ENCODE measurements around the gene TLR10. TPM values are rescaled to one million over a fixed set of nuclear protein-coding genes. Genes with fewer than 3 reads are reported as not detected.

The TLR10 gene
- total RNA-seq, 1 experiment from 2014 or later = 0.30 TPM

- TF ChIP-seq, protein P1, sequence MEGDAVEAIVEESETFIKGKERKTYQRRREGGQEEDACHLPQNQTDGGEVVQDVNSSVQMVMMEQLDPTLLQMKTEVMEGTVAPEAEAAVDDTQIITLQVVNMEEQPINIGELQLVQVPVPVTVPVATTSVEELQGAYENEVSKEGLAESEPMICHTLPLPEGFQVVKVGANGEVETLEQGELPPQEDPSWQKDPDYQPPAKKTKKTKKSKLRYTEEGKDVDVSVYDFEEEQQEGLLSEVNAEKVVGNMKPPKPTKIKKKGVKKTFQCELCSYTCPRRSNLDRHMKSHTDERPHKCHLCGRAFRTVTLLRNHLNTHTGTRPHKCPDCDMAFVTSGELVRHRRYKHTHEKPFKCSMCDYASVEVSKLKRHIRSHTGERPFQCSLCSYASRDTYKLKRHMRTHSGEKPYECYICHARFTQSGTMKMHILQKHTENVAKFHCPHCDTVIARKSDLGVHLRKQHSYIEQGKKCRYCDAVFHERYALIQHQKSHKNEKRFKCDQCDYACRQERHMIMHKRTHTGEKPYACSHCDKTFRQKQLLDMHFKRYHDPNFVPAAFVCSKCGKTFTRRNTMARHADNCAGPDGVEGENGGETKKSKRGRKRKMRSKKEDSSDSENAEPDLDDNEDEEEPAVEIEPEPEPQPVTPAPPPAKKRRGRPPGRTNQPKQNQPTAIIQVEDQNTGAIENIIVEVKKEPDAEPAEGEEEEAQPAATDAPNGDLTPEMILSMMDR (IDR thresholded peaks at IDR 0.05 in 2 of 3, conservative IDR thresholded peaks at IDR 0.05 in 1 of 3; ENCODE audit: borderline replicate concordance in 1 of 3, insufficient read depth in 1 of 3, low read depth in 2 of 3, low read length in 2 of 3) = no peak
- TF ChIP-seq CEBPB (IDR thresholded peaks at IDR 0.05; ENCODE audit: low read depth) = no peak
- TF ChIP-seq POLR2AphosphoS5 (IDR thresholded peaks at IDR 0.05; ENCODE audit: low read depth, low read length) = no peak
- no peak for TF ChIP-seq RAD21 (IDR thresholded peaks at IDR 0.05; ENCODE audit: low read depth)
- no peak for TF ChIP-seq EZH2 (IDR thresholded peaks at IDR 0.05)
- TF ChIP-seq EZH2phosphoT487 (IDR thresholded peaks at IDR 0.05; ENCODE audit: borderline replicate concordance) = no peak
- TF ChIP-seq, protein P2, sequence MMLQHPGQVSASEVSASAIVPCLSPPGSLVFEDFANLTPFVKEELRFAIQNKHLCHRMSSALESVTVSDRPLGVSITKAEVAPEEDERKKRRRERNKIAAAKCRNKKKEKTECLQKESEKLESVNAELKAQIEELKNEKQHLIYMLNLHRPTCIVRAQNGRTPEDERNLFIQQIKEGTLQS (IDR thresholded peaks at IDR 0.05) = no peak
- TF ChIP-seq SRF (IDR thresholded peaks at IDR 0.05; ENCODE audit: low read depth) = no peak
- H2AFZ ChIP-seq (ENCODE audit: low read depth, low read length, poor library complexity, severe bottlenecking) = no peak overlapping the region
- H3K79me2 ChIP-seq (ENCODE audit: insufficient read depth, low read length) = no peaks in the 10 kb centered on the region
- DNase-seq (ENCODE audit: low read depth, low spot score) (no peak), ATAC-seq (no peak)
- no peaks in the 10 kb centered on the region for H3K27me3 ChIP-seq (ENCODE audit: insufficient read depth, low read length)
- H4K20me1 ChIP-seq (ENCODE audit: insufficient read depth) = no peaks in the 10 kb centered on the region
- no peaks in the 10 kb centered on the region for H3K36me3 ChIP-seq (ENCODE audit: control insufficient read depth in 1 of 2, insufficient read depth in 2 of 2, low read length in 2 of 2)
- intact Hi-C loops (cut with micrococcal nuclease) = no loop called here
- H3K4me2 ChIP-seq (ENCODE audit: low read length) = no peak overlapping the region
- BruUV-seq (replicated peaks) = no TSS peak
- POLR2A ChIA-PET = no interaction called here
- no peak overlapping the region for H3K4me3 ChIP-seq (replicated peaks in 1 of 2; ENCODE audit: low read depth in 1 of 2, low read length in 2 of 2)
- no peaks in the 10 kb centered on the region; a peak in 1 of 4 replicates for H3K9me3 ChIP-seq (ENCODE audit: control insufficient read depth in 1 of 2, insufficient read depth in 1 of 2, low read depth in 1 of 2, low read length in 2 of 2)
- peaks cover 20 to 35% of the 10 kb centered on the region in 2 experiments for H3K4me1 ChIP-seq (ENCODE audit: control insufficient read depth in 1 of 2, insufficient read depth in 2 of 2, low read length in 2 of 2)
- no peaks in the 10 kb centered on the region for H3K9me2 ChIP-seq (ENCODE audit: insufficient read depth)
- CTCF ChIA-PET = no interaction called here
- no peak overlapping the region for H3K27ac ChIP-seq (ENCODE audit: low read depth, low read length)
- RAD21 ChIA-PET (ENCODE audit: low non-redundant PET in 1 of 2, low total read pairs in 2 of 2, uncharacterized antibody in 2 of 2, unreplicated experiment in 2 of 2) = interaction anchor here in 1 of 2 experiments (0.6 kb wide), 1 partner anchor 580 kb away, joined by 3 read pairs; no protein-coding TSS in a partner anchor
- no peak overlapping the region for H3K9ac ChIP-seq (ENCODE audit: low read length)
Measured at GRCh38 chr4:38749336-38749735, 33.5 kb downstream of the TLR10 start.

DNA sequence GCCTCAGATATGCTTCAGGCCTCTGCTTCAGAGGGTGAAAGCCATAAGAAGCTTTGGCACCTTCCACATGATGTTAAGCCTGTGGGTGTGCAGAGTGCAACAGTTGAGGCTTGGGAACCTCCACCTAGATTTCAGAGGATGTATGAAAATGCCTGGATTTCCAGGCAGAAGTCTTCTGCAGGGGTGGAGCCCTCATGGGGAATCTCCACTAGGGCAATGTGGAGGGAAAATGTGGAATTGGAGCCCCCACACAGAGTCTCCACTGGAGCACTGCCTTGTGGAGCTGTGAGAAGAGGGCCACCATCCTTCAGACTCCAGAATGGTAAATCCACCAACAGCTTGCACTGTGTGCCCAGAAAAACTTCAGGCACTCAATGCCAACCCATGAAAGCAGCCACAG, 35.2 kb downstream of the TLR10 start:
- ChIA-PET RAD21 (ENCODE audit: low non-redundant PET in 1 of 2, low total read pairs in 2 of 2, uncharacterized antibody in 2 of 2, unreplicated experiment in 2 of 2) (no interaction called here), POLR2A (no interaction called here), CTCF (no interaction called here)
- no peaks in the 10 kb centered on the region for H3K79me2 ChIP-seq (ENCODE audit: insufficient read depth, low read length)
- intact Hi-C loops (cut with micrococcal nuclease) = no loop called here
- H3K27ac ChIP-seq (ENCODE audit: low read depth, low read length) = no peak overlapping the region
- H3K36me3 ChIP-seq (ENCODE audit: control insufficient read depth in 1 of 2, insufficient read depth in 2 of 2, low read length in 2 of 2) = no peaks in the 10 kb centered on the region
- H2AFZ ChIP-seq (ENCODE audit: low read depth, low read length, poor library complexity, severe bottlenecking) = no peak overlapping the region
- no TSS peak for BruUV-seq (replicated peaks)
- H3K9me2 ChIP-seq (ENCODE audit: insufficient read depth) = no peaks in the 10 kb centered on the region
- H3K9ac ChIP-seq (ENCODE audit: low read length) = no peak overlapping the region
- DNase-seq (ENCODE audit: low read depth, low spot score) = no peak
- H3K4me2 ChIP-seq (ENCODE audit: low read length) = no peak overlapping the region
- H4K20me1 ChIP-seq (ENCODE audit: insufficient read depth) = no peaks in the 10 kb centered on the region
- no peak overlapping the region for H3K4me3 ChIP-seq (replicated peaks in 1 of 2; ENCODE audit: low read depth in 1 of 2, low read length in 2 of 2)
- no peaks in the 10 kb centered on the region for H3K27me3 ChIP-seq (ENCODE audit: insufficient read depth, low read length)
- no peak for ATAC-seq
- H3K9me3 ChIP-seq (ENCODE audit: control insufficient read depth in 1 of 2, insufficient read depth in 1 of 2, low read depth in 1 of 2, low read length in 2 of 2) = no peaks in the 10 kb centered on the region; a peak in 1 of 4 replicates
- peaks cover 6 to 19% of the 10 kb centered on the region in 2 experiments; a peak in 3 of 4 replicates for H3K4me1 ChIP-seq (ENCODE audit: control insufficient read depth in 1 of 2, insufficient read depth in 2 of 2, low read length in 2 of 2)
- TF ChIP-seq FOSL1 (IDR thresholded peaks at IDR 0.05; ENCODE audit: low read depth) = no peak
- no peak for TF ChIP-seq SIN3A (IDR thresholded peaks at IDR 0.05; ENCODE audit: low read depth)
- TF ChIP-seq POLR2AphosphoS5 (IDR thresholded peaks at IDR 0.05; ENCODE audit: low read depth, low read length) = no peak
- TF ChIP-seq TCF7L2 (IDR thresholded peaks at IDR 0.05; ENCODE audit: borderline replicate concordance, extremely low read depth, insufficient read depth, insufficient read length) = no peak
- TF ChIP-seq ZFX (IDR thresholded peaks at IDR 0.05) = no peak
- TF ChIP-seq RAD21 (IDR thresholded peaks at IDR 0.05; ENCODE audit: low read depth) = no peak
- no peak for TF ChIP-seq SP1 (IDR thresholded peaks at IDR 0.05; ENCODE audit: low read depth)
- TF ChIP-seq MAX (IDR thresholded peaks at IDR 0.05) = no peak
- no peak for TF ChIP-seq ZNF274 (IDR thresholded peaks at IDR 0.05; ENCODE audit: low read depth, low read length)
- TF ChIP-seq, protein P3, sequence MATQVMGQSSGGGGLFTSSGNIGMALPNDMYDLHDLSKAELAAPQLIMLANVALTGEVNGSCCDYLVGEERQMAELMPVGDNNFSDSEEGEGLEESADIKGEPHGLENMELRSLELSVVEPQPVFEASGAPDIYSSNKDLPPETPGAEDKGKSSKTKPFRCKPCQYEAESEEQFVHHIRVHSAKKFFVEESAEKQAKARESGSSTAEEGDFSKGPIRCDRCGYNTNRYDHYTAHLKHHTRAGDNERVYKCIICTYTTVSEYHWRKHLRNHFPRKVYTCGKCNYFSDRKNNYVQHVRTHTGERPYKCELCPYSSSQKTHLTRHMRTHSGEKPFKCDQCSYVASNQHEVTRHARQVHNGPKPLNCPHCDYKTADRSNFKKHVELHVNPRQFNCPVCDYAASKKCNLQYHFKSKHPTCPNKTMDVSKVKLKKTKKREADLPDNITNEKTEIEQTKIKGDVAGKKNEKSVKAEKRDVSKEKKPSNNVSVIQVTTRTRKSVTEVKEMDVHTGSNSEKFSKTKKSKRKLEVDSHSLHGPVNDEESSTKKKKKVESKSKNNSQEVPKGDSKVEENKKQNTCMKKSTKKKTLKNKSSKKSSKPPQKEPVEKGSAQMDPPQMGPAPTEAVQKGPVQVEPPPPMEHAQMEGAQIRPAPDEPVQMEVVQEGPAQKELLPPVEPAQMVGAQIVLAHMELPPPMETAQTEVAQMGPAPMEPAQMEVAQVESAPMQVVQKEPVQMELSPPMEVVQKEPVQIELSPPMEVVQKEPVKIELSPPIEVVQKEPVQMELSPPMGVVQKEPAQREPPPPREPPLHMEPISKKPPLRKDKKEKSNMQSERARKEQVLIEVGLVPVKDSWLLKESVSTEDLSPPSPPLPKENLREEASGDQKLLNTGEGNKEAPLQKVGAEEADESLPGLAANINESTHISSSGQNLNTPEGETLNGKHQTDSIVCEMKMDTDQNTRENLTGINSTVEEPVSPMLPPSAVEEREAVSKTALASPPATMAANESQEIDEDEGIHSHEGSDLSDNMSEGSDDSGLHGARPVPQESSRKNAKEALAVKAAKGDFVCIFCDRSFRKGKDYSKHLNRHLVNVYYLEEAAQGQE (IDR thresholded peaks at IDR 0.05; ENCODE audit: low read depth) = no peak
